MM.1S (cell line): ENCODE results near the gene NPPC.

Experiments used
- EZH2 ChIP-seq: fragments of 300-600 bp; sonication (generic); optimal IDR thresholded peaks from 2 replicates; pipeline ENCODE3; 2017; ENCODE audit warnings: low read depth, mild to moderate bottlenecking, antibody characterized with exemption, low read length, mixed read lengths
- EZH2phosphoT487 ChIP-seq: fragments of 300-600 bp; sonication (generic); IDR thresholded peaks from 2 replicates; pipeline ENCODE4 v1.6.1; 2018; ENCODE audit warnings: antibody characterized with exemption, low read length
- TF ChIP-seq, protein P1 (sequence below): fragments of 300-600 bp; sonication (generic); IDR thresholded peaks from 2 replicates; pipeline ENCODE4 v1.5.1; 2016; ENCODE audit warnings: antibody characterized with exemption, low read length, mixed read lengths

DNA sequence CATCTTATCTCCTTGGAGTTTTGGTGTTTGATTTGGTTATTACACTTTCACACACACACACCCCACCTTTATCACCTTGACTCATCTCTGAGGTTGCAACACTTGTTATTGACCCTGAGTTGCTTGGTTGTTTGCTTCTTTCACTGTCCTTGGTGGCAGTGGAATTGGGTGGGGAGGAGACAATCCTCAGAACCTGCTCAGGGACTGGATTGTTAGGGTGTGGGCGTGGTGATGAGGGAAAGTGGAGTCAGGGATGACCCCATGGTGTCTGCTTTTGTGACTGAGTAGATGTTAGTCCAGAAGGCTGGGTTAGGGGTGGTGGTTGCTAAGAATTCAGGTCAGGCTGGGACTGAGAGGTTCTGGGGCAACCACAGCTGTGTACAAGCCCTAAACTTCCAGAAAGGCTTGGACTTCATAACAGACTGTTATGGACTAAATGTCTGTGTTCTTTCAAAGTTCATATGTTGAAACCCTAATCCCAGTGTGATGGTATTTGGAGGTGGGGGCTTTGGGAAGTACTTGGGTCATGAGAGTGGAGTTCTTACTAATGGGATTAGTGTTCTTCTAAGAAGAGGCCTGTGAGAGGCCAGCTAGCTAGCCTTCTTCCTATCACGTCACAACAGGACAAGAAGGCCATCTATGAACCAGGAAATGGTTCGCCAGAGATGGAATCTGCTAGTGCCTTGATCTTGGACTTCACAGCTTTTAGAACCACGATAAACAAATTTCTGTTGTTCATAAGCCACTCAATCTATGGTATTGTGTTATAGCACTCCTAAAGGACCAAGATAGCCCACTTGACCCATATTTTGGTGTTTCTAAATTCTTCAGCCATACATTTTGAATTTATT lies 31.9 kb upstream of the NPPC start:
- TF ChIP-seq, protein P1, sequence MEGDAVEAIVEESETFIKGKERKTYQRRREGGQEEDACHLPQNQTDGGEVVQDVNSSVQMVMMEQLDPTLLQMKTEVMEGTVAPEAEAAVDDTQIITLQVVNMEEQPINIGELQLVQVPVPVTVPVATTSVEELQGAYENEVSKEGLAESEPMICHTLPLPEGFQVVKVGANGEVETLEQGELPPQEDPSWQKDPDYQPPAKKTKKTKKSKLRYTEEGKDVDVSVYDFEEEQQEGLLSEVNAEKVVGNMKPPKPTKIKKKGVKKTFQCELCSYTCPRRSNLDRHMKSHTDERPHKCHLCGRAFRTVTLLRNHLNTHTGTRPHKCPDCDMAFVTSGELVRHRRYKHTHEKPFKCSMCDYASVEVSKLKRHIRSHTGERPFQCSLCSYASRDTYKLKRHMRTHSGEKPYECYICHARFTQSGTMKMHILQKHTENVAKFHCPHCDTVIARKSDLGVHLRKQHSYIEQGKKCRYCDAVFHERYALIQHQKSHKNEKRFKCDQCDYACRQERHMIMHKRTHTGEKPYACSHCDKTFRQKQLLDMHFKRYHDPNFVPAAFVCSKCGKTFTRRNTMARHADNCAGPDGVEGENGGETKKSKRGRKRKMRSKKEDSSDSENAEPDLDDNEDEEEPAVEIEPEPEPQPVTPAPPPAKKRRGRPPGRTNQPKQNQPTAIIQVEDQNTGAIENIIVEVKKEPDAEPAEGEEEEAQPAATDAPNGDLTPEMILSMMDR, result no peak
- TF ChIP-seq EZH2 (no peak), EZH2phosphoT487 (no peak)
